ENCODE data around the gene SCAPER.
"Not testable (repeated sequence)": the region's sequence is repeated elsewhere in the genome, so short reads cannot be mapped to it uniquely, and the experiment has no call there.

Gene SCAPER

DNA sequence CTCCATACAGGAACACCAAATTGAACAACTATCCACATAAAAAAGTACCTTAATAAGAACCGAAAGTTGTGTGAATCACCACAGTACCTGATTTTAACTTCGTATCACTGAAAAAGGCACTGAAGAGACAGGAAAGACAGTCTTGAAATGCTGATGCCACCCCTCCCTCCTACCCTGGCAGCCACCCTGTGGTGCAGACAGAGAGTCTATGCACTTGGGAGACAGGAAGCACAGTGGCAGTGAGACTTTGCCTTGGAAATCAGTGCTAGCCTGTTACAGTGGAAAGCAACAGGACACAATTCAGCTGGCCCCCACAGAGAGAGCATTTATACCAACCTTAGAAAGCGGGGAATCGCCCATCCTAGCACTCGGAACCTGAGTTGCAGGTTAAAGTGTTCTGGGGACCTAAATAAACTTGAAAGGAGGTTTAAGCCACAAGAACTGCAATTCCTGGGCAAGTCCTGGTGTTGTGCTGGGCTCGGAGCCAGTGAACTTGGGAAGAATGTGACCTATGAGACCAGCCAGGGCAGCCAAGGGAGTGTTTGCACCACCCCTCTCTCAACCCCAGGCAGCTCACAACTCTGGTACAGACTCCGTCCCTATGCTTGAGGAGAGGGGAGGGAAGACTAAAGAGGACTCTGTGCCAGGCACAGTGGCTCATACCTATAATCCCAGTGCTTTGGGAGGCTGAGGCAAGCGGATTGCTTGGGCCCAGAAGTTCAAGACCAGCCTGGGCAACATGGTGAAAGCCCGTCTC lies 328.4 kb downstream of the SCAPER start:
- peak; percentile 62 for DNase-seq (ENCODE audit: low spot score)

GRCh38 chr15:76575679-76576078 lies 329.5 kb downstream of the SCAPER start:
- DNase-seq (ENCODE audit: low spot score), result no peak

DNA sequence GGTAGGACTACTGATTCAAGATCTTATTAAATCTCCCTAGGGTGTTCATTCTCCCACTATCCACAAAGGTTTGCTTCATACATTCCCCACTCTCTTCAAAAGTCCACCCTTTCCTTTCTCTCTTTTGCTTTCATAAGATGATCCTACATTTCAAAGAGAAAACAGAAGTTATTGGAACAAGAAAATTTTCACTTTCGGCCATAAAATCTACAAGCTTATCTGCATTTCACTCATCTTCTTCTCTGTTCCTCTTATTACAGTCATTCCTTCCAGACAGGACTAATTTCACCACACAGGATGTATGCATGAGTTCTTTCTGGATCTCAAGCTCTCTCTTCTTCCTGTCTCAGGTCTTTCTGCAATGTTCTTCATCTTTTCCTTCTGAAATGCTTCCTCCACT lies 329.9 kb downstream of the SCAPER start:
- peak; percentile 58 for DNase-seq (ENCODE audit: low spot score)

DNA sequence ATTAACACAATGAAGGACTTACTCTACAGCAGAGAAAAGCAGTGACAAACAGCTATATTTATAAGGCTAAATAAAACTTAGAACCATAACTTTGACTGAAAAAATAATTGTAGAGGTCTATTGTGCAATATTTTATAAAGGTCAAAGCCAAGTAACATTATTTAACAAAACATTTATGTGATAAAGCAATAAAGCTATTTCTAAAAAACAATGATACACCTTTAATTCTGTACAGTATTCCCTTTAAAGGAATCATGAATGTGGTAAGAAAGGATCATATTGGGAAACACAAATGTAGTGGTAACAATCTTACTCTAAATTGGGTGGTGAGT lies 332.2 kb downstream of the SCAPER start:
- DNase-seq (ENCODE audit: low spot score), result no peak

GRCh38 chr15:76566276-76566675 lies 338.9 kb downstream of the SCAPER start:
- no peak for DNase-seq (ENCODE audit: low spot score)

- DNase-seq (ENCODE audit: low spot score), result no peak
These were observed 339.8 kb downstream of the SCAPER start for GRCh38 chr15:76565366-76565765.

DNA sequence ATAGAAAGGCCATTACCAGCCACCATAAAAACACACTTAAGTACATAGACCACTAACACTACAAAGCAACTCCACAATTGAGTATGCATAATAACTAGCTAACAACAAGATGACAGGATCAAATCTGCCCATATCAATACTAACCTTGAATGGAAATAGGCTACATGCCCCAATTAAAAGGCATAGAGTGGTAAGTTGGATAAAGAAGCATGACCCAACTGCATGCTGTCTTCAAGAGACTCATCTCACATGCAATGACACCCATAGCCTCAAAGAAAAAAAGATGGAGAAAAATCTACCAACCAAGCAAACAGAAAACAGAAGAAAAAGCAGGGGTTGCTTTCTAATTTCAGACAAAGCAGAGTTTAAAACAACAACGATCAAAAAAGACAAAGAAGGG lies 349.9 kb downstream of the SCAPER start:
- DNase-seq (ENCODE audit: low spot score), result no peak

DNA sequence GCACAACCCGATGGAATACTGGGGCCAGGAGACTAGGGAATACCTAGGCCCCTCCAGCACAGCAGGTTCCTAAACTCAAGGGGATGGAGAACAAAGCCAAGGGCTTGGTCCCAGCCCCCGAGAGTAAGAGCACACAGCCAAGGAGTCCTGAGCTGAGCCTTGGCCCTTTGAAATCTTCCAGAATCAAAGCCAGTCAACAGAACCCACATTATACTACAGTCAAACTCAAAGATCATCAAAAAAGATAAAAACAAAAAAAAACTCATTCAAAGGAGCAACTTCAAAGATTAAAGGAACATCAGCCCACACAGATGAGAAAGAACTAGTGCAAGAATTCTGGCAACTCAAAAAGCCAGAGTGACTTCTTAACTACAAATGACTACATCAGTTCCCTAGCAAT lies 351.6 kb downstream of the SCAPER start:
- no peak for DNase-seq (ENCODE audit: low spot score)

DNA sequence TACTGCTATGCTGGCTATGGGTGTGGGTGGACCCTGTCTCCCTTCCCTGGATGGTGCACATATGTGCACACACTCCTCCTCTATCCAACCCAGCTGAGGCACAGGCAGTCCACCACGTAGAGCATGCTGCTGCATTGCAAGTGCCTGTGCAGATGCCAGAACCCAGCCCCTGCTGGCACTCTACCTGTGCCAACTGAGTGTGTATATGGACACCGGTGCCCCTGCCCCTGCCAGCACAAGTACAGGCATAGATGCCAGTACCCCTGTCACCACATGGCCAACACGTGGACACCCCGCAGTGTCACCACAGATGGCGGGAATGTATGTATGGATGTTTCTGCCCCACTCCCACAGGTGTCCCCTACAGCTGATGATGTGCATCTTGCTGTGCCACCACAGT lies 352.0 kb downstream of the SCAPER start:
- no peak for DNase-seq (ENCODE audit: low spot score)

GRCh38 chr15:76546805-76547204 lies 358.3 kb downstream of the SCAPER start:
- DNase-seq (ENCODE audit: low spot score), result no peak

GRCh38 chr15:76533995-76534394 lies 371.1 kb downstream of the SCAPER start:
- no peak for DNase-seq (ENCODE audit: low spot score)

- no peak for DNase-seq (ENCODE audit: low spot score)
These were observed 371.9 kb downstream of the SCAPER start for GRCh38 chr15:76533060-76533820.

DNA sequence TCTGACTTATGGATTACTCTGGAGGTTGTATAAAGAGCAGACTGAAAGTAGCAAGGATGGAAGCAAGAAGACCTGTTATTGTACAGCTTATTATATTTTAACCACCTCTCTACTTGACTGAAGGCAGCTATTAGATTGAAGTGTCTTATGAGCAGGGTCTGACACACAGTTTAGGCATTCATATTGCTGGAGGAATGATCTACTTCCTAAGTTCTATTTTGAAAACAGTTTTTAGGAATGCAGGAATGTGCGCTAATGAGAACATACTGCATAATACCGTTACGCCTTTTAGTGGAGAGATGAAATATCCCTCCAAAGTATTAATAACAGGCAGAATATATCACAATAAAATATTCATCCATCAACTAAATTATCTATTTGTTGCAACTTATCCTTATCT lies 375.2 kb downstream of the SCAPER start:
- DNase-seq (ENCODE audit: low spot score), result peak; percentile 22

- DNase-seq (ENCODE audit: low spot score), result no peak
These were observed 379.0 kb downstream of the SCAPER start for GRCh38 chr15:76526111-76526510.

- no peak for DNase-seq (ENCODE audit: low spot score)
These were observed 387.2 kb downstream of the SCAPER start for GRCh38 chr15:76517910-76518309.

- DNase-seq (ENCODE audit: low spot score), result peak; percentile 42
These were observed 390.9 kb downstream of the SCAPER start for GRCh38 chr15:76514282-76514681.

- DNase-seq (ENCODE audit: low spot score), result peak; percentile 37
These were observed 392.2 kb downstream of the SCAPER start for GRCh38 chr15:76512971-76513370.

- DNase-seq (ENCODE audit: low spot score), result not testable (repeated sequence)
These were observed 394.5 kb downstream of the SCAPER start for GRCh38 chr15:76510663-76511062.

- DNase-seq (ENCODE audit: low spot score), result no peak
These were observed 401.3 kb downstream of the SCAPER start for GRCh38 chr15:76503804-76504203.

GRCh38 chr15:76503121-76503520 lies 402.0 kb downstream of the SCAPER start:
- no peak for DNase-seq (ENCODE audit: low spot score)

DNA sequence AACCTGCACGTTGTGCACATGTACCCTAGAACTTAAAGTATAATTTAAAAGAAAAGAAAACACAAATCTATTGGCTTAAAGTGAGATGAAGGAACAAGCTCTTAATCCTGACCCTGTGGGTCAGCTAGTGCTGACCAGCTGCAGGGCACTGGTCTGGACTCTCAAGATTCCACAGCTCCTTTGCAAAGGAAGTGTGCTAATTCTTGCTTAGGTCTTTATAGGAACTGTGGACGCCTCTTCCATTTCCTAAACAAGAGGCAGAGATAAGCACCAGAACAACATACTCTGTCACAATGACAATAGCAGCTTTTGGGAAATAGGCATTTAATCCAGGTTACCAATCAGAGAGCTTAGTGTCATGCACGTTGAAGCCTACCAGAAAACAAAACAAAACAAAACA lies 402.5 kb downstream of the SCAPER start:
- DNase-seq (ENCODE audit: low spot score), result no peak

GRCh38 chr15:76502185-76502584 lies 403.0 kb downstream of the SCAPER start:
- DNase-seq (ENCODE audit: low spot score), result not testable (repeated sequence)

DNA sequence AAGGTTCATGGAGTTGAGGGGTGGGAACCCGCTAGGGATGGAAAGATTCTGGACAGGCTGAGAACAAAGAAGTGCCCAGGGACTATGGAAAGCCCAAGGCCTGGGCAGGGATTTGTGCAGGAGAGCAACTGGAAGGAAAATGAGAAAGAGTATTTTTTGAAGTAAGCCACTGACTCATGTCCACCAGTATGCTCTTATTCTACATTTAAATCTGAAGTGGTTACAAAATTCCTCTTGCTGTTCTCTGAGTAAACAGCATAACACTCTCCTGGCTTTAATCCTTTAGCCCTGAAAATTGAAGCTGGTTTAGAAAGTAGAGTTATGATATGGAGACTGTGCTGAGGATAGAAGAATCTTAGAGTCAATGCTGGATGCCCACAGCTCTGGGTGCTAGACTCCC lies 403.4 kb downstream of the SCAPER start:
- no peak for DNase-seq (ENCODE audit: low spot score)

GRCh38 chr15:76501011-76501410 lies 404.1 kb downstream of the SCAPER start:
- no peak for DNase-seq (ENCODE audit: low spot score)

Measured in kidney tubule cell (primary cell).